Mucosa of rectum (tissue), 2 donors: Measurements from ENCODE around the gene MEGF10.

Experiments
- H3K27ac ChIP-seq, 2 donors: one replicate each; pipeline ENCODE4 v1.7.0; 2013; ENCODE audit warnings: inconsistent platforms in 2 of 2, low read depth in 2 of 2, low read length in 2 of 2
- H3K27me3 ChIP-seq, 2 donors: one replicate each; pipeline ENCODE4 v1.7.0; 2013; ENCODE audit warnings: low read length in 2 of 2; ENCODE audit not compliant: control insufficient read depth in 2 of 2, insufficient read depth in 2 of 2
- H3K36me3 ChIP-seq, 2 donors: one replicate each; pipeline ENCODE4 v1.7.0; 2013; ENCODE audit warnings: low read length in 2 of 2; ENCODE audit not compliant: control insufficient read depth in 2 of 2, insufficient read depth in 2 of 2
- H3K4me1 ChIP-seq, 2 donors: one replicate each; pipeline ENCODE4 v1.7.0; 2013; ENCODE audit warnings: low read length in 2 of 2, mild to moderate bottlenecking in 1 of 2; ENCODE audit not compliant: control insufficient read depth in 2 of 2, insufficient read depth in 2 of 2
- H3K4me3 ChIP-seq, 2 donors: one replicate each; pipeline ENCODE4 v1.7.0; 2013; ENCODE audit warnings: low read length in 2 of 2
- H3K9ac ChIP-seq, 2 donors: one replicate each; pipeline ENCODE4 v1.7.0; 2013; ENCODE audit warnings: low read length in 2 of 2, low read depth in 1 of 2, mild to moderate bottlenecking in 1 of 2
- H3K9me3 ChIP-seq, 2 donors: one replicate each; pipeline ENCODE4 v1.7.0; 2013; ENCODE audit warnings: low read length in 2 of 2; ENCODE audit not compliant: control insufficient read depth in 2 of 2
- donor health status: healthy.
- donor health status: Normal muscosa, but diverticular disease.

Gene MEGF10

DNA sequence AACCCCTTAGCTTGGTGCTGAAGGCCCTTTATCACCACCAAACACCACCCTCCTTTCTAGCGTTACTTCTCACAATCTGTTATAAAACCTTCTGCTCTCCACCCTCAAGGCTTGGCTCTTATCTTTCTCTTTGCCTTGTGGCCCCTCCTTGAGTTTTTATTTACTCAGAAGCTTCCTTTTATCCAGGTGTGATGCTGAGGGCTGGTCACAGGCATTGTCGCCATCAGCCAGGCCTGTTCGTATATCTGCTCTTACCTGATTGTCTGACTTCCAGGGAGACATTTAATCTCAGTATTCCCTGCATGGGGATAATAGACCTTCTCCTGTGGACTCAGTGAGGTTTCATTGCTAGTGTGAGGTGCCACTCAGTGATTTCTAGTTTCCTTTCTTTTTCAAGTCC lies 34.2 kb downstream of the MEGF10 start:
- Histone ChIP-seq H3K27me3 (no peaks in the 10 kb centered on the region), H3K4me1 (peaks cover 0 to 6% of the 10 kb centered on the region in 2 donors)

DNA sequence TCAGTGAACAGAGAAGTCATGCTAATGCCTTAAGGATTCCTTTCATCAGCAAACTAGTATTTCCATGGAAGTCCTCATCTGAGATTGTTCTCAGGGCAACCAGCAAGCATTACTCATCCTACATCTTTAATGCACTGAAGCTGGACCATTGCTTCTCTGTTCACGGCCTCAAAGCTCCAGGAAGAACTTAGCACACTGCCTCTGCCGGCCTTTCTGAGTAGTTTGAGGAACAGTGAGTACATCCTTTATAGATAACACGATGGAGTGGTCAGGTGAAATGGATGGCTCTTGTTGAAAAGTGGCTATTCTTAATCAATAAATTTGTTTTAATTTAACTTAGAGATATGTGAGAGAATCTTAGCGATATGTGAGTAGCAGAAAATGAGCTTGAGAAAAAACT lies 35.8 kb downstream of the MEGF10 start:
- no peaks in the 10 kb centered on the region for H3K9me3 ChIP-seq
- H3K27ac ChIP-seq, result no peak overlapping the region
- no peaks in the 10 kb centered on the region for H3K36me3 ChIP-seq
- no peak overlapping the region for H3K9ac ChIP-seq
- no peaks in the 10 kb centered on the region for H3K27me3 ChIP-seq
- H3K4me1 ChIP-seq, result no peaks in the 10 kb centered on the region
- no peak overlapping the region for H3K4me3 ChIP-seq

More for the DNA sequence above, 34.2 kb downstream of the MEGF10 start:
- Histone ChIP-seq H3K9ac (no peak overlapping the region), H3K36me3 (no peaks in the 10 kb centered on the region), H3K27ac (no peak overlapping the region), H3K9me3 (no peaks in the 10 kb centered on the region), H3K4me3 (no peak overlapping the region)

DNA sequence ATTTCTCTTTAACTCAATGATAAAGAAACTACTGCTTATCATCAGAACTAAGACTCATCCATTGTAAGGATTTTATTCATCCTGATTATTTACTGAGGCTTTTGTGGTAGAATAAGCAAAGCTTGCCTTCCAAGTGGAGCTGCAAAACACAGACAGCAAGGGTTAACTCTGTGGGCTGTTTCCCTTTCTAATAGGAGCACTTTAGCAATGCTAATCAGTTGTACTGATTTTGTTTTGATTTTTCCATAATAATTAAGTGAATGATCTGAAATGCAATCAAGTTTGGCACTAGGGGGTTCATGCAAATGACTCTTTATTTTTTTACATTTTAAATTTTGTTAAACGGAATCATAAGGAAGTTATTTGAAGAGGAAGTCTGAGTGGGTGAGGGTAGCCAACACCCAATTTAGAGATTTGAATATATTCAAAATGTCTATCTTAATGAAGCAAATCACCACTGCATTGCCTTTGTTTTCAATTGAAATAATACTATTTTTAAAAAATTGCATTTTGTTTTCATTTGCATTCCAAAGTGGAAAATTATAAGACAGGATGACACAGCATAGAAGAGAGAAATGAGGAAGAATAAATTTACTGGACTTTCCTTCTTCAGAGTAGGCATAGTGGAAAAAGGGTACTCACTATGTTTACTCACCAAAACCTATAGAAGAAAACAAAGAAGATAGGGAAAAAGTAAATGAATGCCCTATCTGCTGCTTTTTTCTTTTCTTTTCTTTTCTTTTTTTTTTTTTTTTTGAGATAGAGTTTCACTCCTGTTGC lies 36.6 kb downstream of the MEGF10 start:
- no peaks in the 10 kb centered on the region for H3K4me1 ChIP-seq
- H3K4me3 ChIP-seq, result no peak overlapping the region
- H3K27me3 ChIP-seq, result no peaks in the 10 kb centered on the region
- H3K36me3 ChIP-seq, result no peaks in the 10 kb centered on the region
- H3K27ac ChIP-seq, result no peak overlapping the region
- H3K9me3 ChIP-seq, result no peaks in the 10 kb centered on the region
- H3K9ac ChIP-seq, result no peak overlapping the region

DNA sequence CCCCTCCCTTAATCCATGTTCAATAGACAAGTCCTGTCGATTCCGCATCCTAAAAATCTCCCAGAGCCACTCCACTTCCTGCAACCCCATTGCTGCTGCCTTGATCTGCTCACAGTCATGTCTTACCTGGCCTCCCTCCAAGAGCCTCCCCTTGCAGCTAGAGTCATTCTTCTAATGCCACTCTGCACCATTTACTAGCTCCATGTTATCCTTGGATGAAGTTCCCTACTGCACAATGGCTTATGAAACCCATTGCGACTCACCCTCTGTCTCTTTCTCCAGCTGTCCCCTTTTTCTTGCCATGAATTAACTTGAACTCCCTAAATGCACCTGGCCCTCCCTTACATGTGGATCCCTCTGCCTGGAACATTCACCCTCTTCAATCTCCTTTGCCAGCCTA lies 39.5 kb downstream of the MEGF10 start:
- Histone ChIP-seq H3K9me3 (no peaks in the 10 kb centered on the region), H3K4me1 (no peaks in the 10 kb centered on the region), H3K9ac (no peak overlapping the region), H3K4me3 (no peak overlapping the region), H3K27ac (no peak overlapping the region), H3K27me3 (no peaks in the 10 kb centered on the region), H3K36me3 (no peaks in the 10 kb centered on the region)

DNA sequence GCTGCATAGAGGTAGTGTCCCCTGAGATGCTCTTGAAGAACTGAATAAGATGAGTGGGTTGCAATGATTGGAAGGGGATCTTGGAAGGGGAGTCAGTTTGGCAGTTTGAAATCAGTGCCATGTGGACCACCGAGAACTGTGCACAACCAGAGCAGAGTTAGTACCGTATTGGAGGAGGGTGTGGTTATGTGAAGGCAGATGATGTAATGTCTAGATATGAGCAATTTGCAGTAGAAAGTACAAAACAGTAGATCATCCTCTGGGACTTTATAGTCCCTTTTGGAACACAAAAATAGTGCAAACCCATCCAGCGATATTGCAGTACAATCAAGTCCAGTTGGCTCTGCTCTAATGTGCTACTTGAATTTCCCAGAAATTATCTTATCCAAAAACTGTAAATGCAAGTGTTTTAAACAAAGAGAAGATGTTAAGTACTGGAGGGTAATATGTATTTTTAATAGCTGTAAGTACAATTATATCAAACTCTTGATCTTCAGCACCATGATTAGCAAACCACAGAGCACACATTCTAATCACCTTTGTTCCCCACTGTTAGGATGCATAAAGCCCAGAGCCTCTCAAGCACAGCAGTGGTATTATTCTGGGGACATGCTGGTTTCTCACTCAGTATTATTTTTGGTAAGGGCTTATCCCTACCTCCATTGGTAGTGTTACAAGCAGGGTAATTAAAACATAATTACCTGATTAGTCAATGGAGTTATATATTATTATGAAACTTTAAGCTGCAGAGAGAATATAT lies 41.5 kb downstream of the MEGF10 start:
- Histone ChIP-seq H3K27ac (no peak overlapping the region), H3K4me1 (no peaks in the 10 kb centered on the region), H3K36me3 (no peaks in the 10 kb centered on the region), H3K9ac (no peak overlapping the region), H3K27me3 (no peaks in the 10 kb centered on the region), H3K9me3 (no peaks in the 10 kb centered on the region), H3K4me3 (no peak overlapping the region)

DNA sequence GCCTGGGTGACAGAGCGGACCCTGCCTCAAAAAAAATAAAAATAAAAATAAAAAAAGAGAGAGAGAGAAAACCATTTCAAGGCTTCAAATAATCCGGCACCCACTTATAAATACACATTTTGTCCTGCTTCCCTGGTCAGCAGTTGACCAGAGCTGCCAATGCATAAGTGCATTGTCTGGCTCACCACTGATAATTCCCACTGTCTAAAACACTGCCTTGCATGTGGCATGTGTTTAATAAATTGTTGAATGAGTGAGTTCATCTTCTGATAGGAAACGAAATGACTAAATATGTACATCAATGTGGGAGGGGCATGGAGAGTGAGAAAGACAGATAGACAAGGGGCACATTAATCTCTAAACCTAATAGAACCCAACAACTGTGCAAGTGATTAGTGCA lies 42.9 kb downstream of the MEGF10 start:
- Histone ChIP-seq H3K4me3 (no peak overlapping the region), H3K9me3 (no peaks in the 10 kb centered on the region), H3K9ac (no peak overlapping the region), H3K36me3 (no peaks in the 10 kb centered on the region), H3K27ac (no peak overlapping the region), H3K4me1 (no peaks in the 10 kb centered on the region), H3K27me3 (no peaks in the 10 kb centered on the region)

DNA sequence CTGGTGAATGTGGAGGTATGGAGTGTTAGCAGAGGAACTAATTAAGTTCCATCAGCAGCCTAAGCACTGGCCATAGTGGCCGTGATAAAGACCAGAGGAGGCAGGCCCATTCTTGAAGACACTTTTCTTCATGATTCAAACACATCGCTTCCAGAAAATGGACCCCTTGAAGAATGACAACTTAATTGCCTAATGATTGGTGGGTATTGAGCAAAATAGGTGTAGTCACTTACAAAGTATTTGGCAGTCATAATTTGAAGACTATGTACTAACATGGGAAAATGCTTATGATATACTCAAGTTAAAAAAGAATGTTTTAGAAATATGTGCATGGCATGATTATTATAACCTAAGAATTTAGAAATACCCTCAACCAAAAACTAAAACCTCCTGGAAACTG lies 44.8 kb downstream of the MEGF10 start:
- no peaks in the 10 kb centered on the region for H3K4me1 ChIP-seq
- H3K27me3 ChIP-seq, result no peaks in the 10 kb centered on the region
- no peak overlapping the region for H3K9ac ChIP-seq
- H3K4me3 ChIP-seq, result no peak overlapping the region
- H3K9me3 ChIP-seq, result no peaks in the 10 kb centered on the region
- H3K36me3 ChIP-seq, result no peaks in the 10 kb centered on the region
- H3K27ac ChIP-seq, result no peak overlapping the region

DNA sequence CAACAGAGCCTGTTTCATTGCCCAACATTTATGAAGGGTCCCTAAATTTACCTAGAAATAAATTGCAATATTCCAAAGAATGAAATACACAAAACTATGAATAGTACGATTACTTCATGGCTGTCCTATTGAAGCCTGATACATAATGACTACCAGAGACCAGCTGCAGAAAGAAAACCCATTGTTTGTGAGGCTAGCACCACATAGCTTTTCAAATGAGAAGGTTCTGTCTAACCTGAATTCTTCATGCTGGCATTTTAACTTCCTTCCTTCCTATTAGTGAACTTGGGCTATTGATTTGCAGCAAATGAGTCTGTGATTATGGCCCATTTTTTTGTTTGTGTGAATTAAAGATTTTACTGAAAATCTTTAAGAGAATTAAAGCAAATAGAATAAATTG lies 47.3 kb downstream of the MEGF10 start:
- Histone ChIP-seq H3K27me3 (no peaks in the 10 kb centered on the region), H3K4me3 (no peak overlapping the region), H3K27ac (no peak overlapping the region), H3K9me3 (no peaks in the 10 kb centered on the region), H3K36me3 (no peaks in the 10 kb centered on the region), H3K4me1 (no peaks in the 10 kb centered on the region), H3K9ac (no peak overlapping the region)

DNA sequence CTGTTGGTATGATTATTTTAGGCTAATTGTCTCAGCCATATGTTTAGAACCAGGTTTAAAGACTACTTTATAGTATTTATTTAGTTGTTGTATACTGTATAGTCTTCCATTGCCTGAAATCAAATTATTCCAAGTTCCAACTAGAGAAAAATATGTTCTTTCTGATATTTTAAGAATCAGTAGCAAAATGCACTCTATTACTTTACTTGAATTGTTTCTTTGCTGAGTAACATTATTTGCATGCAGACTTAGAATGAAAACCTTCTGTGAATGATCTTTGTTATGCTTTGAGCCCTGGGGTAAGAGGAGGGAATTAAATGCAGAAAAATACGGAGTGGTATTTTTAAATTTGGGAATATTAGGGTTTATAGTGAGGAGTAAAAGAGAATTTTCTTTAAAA lies 47.9 kb downstream of the MEGF10 start:
- no peak overlapping the region for H3K27ac ChIP-seq
- no peaks in the 10 kb centered on the region for H3K36me3 ChIP-seq
- H3K4me3 ChIP-seq, result no peak overlapping the region
- H3K4me1 ChIP-seq, result no peaks in the 10 kb centered on the region
- no peaks in the 10 kb centered on the region for H3K9me3 ChIP-seq
- H3K27me3 ChIP-seq, result no peaks in the 10 kb centered on the region
- H3K9ac ChIP-seq, result no peak overlapping the region

DNA sequence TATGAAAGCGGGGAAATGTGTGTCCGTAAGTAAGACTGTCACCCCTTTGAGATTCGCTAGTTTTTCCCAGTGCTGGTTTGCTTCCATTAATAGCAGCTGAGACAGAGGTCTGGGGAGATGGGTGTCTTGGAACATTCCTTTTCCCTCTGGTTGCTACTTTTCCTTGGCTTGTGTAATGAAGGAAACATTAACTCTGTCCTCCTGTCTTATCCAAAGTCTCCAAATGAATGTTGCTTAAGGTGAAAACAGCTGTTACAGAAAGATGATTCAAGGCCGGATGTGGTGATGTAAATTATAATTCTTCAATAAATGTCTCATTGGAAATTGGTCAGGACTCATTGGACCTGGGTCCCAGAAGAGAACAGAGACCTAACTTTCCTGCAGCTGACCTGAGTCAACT lies 50.0 kb downstream of the MEGF10 start:
- no peaks in the 10 kb centered on the region for H3K4me1 ChIP-seq
- no peak overlapping the region for H3K4me3 ChIP-seq
- no peak overlapping the region for H3K9ac ChIP-seq
- no peaks in the 10 kb centered on the region for H3K27me3 ChIP-seq
- H3K27ac ChIP-seq, result no peak overlapping the region
- no peaks in the 10 kb centered on the region for H3K9me3 ChIP-seq
- no peaks in the 10 kb centered on the region for H3K36me3 ChIP-seq
